SK-N-SH (cell line): Measurements from ENCODE around the gene ACSF3. TPM values are rescaled to one million over a fixed set of nuclear protein-coding genes. Genes with fewer than 3 reads are reported as not detected.

Source experiments
- CTCF ChIA-PET: fragments of 300-600, 350-600 bp; formaldehyde crosslinking; extraction: SDS; loops from one replicate; lab custom pipeline; 2021; lab: Yijun Ruan, JAX
- POLR2A ChIA-PET: fragments of 350-600 bp; sonication (Branson Sonifier 250); formaldehyde crosslinking; extraction: SDS; loops from one replicate; lab custom pipeline; 2020; ENCODE audit warnings: antibody characterized with exemption, inconsistent platforms; lab: Yijun Ruan, JAX
- DNase-seq: peaks from one replicate; pipeline ENCODE4 v3.0.0; 2012
- H2AFZ ChIP-seq: fragments of 200-600 bp; sonication (generic); 2 replicates; pipeline ENCODE4 v1.8.1; 2016; ENCODE audit warnings: antibody characterized with exemption, mild to moderate bottlenecking, low read depth
- H3F3A ChIP-seq: fragments of 200-600 bp; sonication (generic); replicated peaks from 2 replicates; pipeline ENCODE3; 2016; ENCODE audit warnings: antibody characterized with exemption, mild to moderate bottlenecking; ENCODE audit not compliant: insufficient read depth
- H3K27ac ChIP-seq, 2 experiments: fragments of 200-500 bp in 1 of 2; fragments of 200-600 bp in 1 of 2; sonication (Bioruptor generic) in 1 of 2; sonication (generic), shearing (Covaris generic) in 1 of 2; 2 replicates each; pipeline versions ENCODE4 v1.5.1 to v1.6.1; 2014 to 2016; ENCODE audit warnings: low read depth in 2 of 2, inconsistent platforms in 1 of 2, low read length in 1 of 2, mild to moderate bottlenecking in 1 of 2, mixed read lengths in 1 of 2
- H3K27me3 ChIP-seq: fragments of 200-600 bp; sonication (generic), shearing (Covaris generic); 2 replicates; pipeline ENCODE4 v1.6.1; 2016; ENCODE audit warnings: mixed run types; ENCODE audit not compliant: insufficient read depth
- H3K36me3 ChIP-seq, 2 experiments: fragments of 200-500 bp in 1 of 2; fragments of 200-600 bp in 1 of 2; sonication (Bioruptor generic) in 1 of 2; sonication (generic) in 1 of 2; replicated peaks in 1 of 2; 2 replicates each; pipeline versions ENCODE3 to v1.5.1; 2014 to 2016; ENCODE audit warnings: low read length in 1 of 2, mild to moderate bottlenecking in 1 of 2; ENCODE audit not compliant: insufficient read depth in 2 of 2, control insufficient read depth in 1 of 2
- H3K4me1 ChIP-seq, 2 experiments: fragments of 200-500 bp in 1 of 2; fragments of 200-600 bp in 1 of 2; sonication (Bioruptor generic) in 1 of 2; sonication (generic), shearing (Covaris generic) in 1 of 2; 2 replicates each; pipeline versions ENCODE4 v1.5.1 to v1.6.1; 2014 to 2016; ENCODE audit warnings: low read depth in 1 of 2, low read length in 1 of 2, mixed run types in 1 of 2; ENCODE audit not compliant: insufficient read depth in 2 of 2, control insufficient read depth in 1 of 2
- H3K4me2 ChIP-seq: fragments of 200-600 bp; sonication (generic), shearing (Covaris generic); 2 replicates; pipeline ENCODE4 v1.6.1; 2017; ENCODE audit warnings: mixed run types
- H3K4me3 ChIP-seq, 2 experiments: fragments of 200-500 bp in 1 of 2; fragments of 200-600 bp in 1 of 2; sonication (Bioruptor generic) in 1 of 2; sonication (generic), shearing (Covaris generic) in 1 of 2; 2 replicates each; pipeline versions ENCODE4 v1.5.1 to v1.8.1; 2014 to 2016; ENCODE audit warnings: low read depth in 2 of 2, inconsistent platforms in 1 of 2, low read length in 1 of 2, mild to moderate bottlenecking in 1 of 2, mixed read lengths in 1 of 2, moderate library complexity in 1 of 2
- H3K79me2 ChIP-seq: fragments of 200-600 bp; sonication (generic); 2 replicates; pipeline ENCODE4 v1.8.1; 2017; ENCODE audit warnings: mild to moderate bottlenecking; ENCODE audit not compliant: insufficient read depth
- H3K9ac ChIP-seq: fragments of 200-600 bp; sonication (generic); 2 replicates; pipeline ENCODE4 v1.6.1; 2017; ENCODE audit warnings: mixed run types
- H3K9me2 ChIP-seq: fragments of 200-600 bp; sonication (generic); 2 replicates; pipeline ENCODE4 v1.6.1; 2017; ENCODE audit warnings: mixed run types
- H3K9me3 ChIP-seq: fragments of 200-600 bp; sonication (generic); 2 replicates; pipeline ENCODE4 v1.6.1; 2017; ENCODE audit warnings: mixed run types, mild to moderate bottlenecking, moderate library complexity
- H4K20me1 ChIP-seq: fragments of 200-600 bp; sonication (generic); 2 replicates; pipeline ENCODE4 v1.6.1; 2017; ENCODE audit warnings: mild to moderate bottlenecking, mixed run types; ENCODE audit not compliant: insufficient read depth
- CHD2 ChIP-seq: fragments of 150-350 bp; IDR thresholded peaks from 2 replicates; pipeline ENCODE4 v1.6.1; 2018; ENCODE audit warnings: low read length; ENCODE audit not compliant: partially characterized antibody
- EZH2phosphoT487 ChIP-seq: fragments of 200-600 bp; sonication (generic); IDR thresholded peaks from 2 replicates; pipeline ENCODE4 v1.6.1; 2017; ENCODE audit warnings: low read depth, mixed run types, mild to moderate bottlenecking, antibody characterized with exemption, moderate library complexity, borderline replicate concordance
- FOSL2 ChIP-seq: IDR thresholded peaks from 2 replicates; pipeline ENCODE4 v1.4.0; 2012; ENCODE audit warnings: low read depth, mild to moderate bottlenecking, moderate library complexity, borderline replicate concordance
- FOXJ3 ChIP-seq: sonication (generic); formaldehyde crosslinking; IDR thresholded peaks from 2 replicates; pipeline ENCODE4 v1.5.1; 2020; ENCODE audit warnings: mild to moderate bottlenecking, missing genetic modification reagents
- GABPA ChIP-seq: IDR thresholded peaks from 2 replicates; pipeline ENCODE4 v1.4.0; 2012; ENCODE audit warnings: low read depth, mild to moderate bottlenecking
- GATA2 ChIP-seq: sonication (generic); formaldehyde crosslinking; IDR thresholded peaks from 2 replicates; pipeline ENCODE4 v1.5.0; 2020; ENCODE audit warnings: mild to moderate bottlenecking, missing genetic modification reagents
- MEF2A ChIP-seq: IDR thresholded peaks from 2 replicates; pipeline ENCODE4 v1.4.0; 2012; ENCODE audit warnings: low read depth, borderline replicate concordance
- MXI1 ChIP-seq: IDR thresholded peaks from 2 replicates; pipeline ENCODE4 v1.6.1; 2012; ENCODE audit warnings: mild to moderate bottlenecking, low read depth, low read length, improper control_type of control experiment
- NRF1 ChIP-seq: IDR thresholded peaks from 2 replicates; pipeline ENCODE4 v1.6.1; 2012; ENCODE audit warnings: low read depth, mild to moderate bottlenecking, low read length
- POLR2AphosphoS5 ChIP-seq: IDR thresholded peaks from 2 replicates; pipeline ENCODE4 v1.6.1; 2012; ENCODE audit warnings: low read depth, low read length
- RAD21 ChIP-seq: IDR thresholded peaks from 2 replicates; pipeline ENCODE4 v1.6.1; 2012; ENCODE audit warnings: mild to moderate bottlenecking, low read length
- RXRA ChIP-seq: IDR thresholded peaks from 2 replicates; pipeline ENCODE4 v1.4.0; 2012; ENCODE audit warnings: low read depth, mild to moderate bottlenecking, borderline replicate concordance
- YY1 ChIP-seq: IDR thresholded peaks from 2 replicates; pipeline ENCODE4 v1.4.0; 2012; ENCODE audit warnings: low read depth, mild to moderate bottlenecking
- WGBS: methylation state at CpG from one replicate; pipeline ENCODE4 v1.1.6; 2017; ENCODE audit warnings: low lambda C conversion rate; 5-methylcytosine and 5-hydroxymethylcytosine counted together
- polyA plus RNA-seq, 3 experiments: library from polyadenylated mRNA; depleted of rRNA; stranded (reverse); fragments of >200 nt; gene quantifications; 2 replicates each; pipeline ENCODE4 v1.2.3, GENCODE V29; 2012
- TF ChIP-seq, protein P1 (sequence below): IDR thresholded peaks from 2 replicates; pipeline ENCODE4; 2012
- TF ChIP-seq, protein P2 (sequence below): IDR thresholded peaks from 2 replicates; pipeline ENCODE4 v1.4.0; 2012; ENCODE audit warnings: low read depth, borderline replicate concordance
- TF ChIP-seq, protein P3 (sequence below): fragments of 150-350 bp; IDR thresholded peaks from 2 replicates; pipeline ENCODE4 v1.6.1; 2016; ENCODE audit warnings: mild to moderate bottlenecking, low read depth, low read length
- TF ChIP-seq, protein P4 (sequence below): fragments of 150-350 bp; IDR thresholded peaks from 2 replicates; pipeline ENCODE4 v1.6.1; 2017; ENCODE audit warnings: antibody characterized with exemption, low read length, low read depth, borderline replicate concordance

The ACSF3 gene
- polyA plus RNA-seq, 1 of the 3 experiments (the other 2 are of a cell fraction) = 18.8 TPM

DNA sequence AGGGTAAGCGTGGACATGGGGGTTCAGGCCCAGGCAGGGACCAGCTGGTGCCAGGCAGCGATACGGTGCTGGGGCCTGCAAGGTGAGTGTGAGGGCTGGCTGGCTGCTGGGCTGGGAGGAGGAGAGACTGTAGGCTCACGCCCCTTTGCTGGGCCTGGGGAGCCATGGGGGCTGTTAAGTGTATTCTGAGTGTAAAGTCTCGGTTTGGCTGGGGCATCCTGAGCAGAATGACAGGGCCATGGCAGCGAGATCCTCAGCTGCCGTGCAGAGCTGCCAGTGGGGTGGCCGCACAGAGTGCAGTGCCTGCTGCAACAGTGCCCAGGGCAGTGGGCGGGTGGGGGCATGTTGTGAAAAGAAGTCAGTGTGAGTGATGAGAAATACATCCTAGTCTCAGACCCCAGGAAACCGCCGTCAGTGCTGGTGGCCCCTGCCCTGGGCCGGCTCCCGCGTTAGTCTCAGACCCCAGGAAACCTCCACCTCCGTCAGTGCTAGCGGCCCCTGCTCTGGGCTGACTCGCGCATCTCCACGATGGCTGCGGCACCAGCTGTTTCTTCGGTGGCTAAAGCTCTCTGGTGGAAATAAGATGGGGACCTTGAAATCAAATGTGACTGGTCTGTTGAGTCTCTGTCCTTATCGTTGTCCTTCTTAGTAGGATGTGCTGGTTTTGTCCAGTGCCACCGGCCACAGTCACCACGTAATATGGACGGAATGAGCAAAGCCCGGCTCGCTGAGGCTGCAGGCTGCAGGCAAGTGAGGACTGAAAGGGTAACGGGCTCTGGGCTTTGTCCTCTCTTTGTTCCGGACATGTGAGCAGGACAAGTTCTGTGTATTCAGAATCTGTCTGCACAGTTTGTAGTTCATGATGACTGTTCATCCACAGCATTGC, 22.9 kb downstream of the ACSF3 start:
- Histone ChIP-seq H3K4me2 (no peak overlapping the region), H3K9ac (no peak overlapping the region), H3K36me3 (peaks cover 0 to 72% of the 10 kb centered on the region in 2 experiments), H4K20me1 (no peaks in the 10 kb centered on the region), H3K27ac (no peak overlapping the region), H3K9me2 (no peaks in the 10 kb centered on the region), H2AFZ (no peak overlapping the region), H3K27me3 (no peaks in the 10 kb centered on the region), H3K4me1 (no peaks in the 10 kb centered on the region), H3F3A (no peaks in the 10 kb centered on the region), H3K4me3 (no peak overlapping the region), H3K9me3 (no peaks in the 10 kb centered on the region), H3K79me2 (no peaks in the 10 kb centered on the region)
- no peak for TF ChIP-seq FOXJ3 (CRISPR knock-in tag)
- TF ChIP-seq, protein P1, sequence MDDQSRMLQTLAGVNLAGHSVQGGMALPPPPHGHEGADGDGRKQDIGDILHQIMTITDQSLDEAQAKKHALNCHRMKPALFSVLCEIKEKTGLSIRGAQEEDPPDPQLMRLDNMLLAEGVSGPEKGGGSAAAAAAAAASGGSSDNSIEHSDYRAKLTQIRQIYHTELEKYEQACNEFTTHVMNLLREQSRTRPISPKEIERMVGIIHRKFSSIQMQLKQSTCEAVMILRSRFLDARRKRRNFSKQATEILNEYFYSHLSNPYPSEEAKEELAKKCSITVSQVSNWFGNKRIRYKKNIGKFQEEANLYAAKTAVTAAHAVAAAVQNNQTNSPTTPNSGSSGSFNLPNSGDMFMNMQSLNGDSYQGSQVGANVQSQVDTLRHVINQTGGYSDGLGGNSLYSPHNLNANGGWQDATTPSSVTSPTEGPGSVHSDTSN = no peak
- TF ChIP-seq, protein P2, sequence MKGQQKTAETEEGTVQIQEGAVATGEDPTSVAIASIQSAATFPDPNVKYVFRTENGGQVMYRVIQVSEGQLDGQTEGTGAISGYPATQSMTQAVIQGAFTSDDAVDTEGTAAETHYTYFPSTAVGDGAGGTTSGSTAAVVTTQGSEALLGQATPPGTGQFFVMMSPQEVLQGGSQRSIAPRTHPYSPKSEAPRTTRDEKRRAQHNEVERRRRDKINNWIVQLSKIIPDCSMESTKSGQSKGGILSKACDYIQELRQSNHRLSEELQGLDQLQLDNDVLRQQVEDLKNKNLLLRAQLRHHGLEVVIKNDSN = no peak
- TF ChIP-seq, protein P3, sequence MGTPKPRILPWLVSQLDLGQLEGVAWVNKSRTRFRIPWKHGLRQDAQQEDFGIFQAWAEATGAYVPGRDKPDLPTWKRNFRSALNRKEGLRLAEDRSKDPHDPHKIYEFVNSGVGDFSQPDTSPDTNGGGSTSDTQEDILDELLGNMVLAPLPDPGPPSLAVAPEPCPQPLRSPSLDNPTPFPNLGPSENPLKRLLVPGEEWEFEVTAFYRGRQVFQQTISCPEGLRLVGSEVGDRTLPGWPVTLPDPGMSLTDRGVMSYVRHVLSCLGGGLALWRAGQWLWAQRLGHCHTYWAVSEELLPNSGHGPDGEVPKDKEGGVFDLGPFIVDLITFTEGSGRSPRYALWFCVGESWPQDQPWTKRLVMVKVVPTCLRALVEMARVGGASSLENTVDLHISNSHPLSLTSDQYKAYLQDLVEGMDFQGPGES = no peak
- TF ChIP-seq RXRA = no peak
- no peak for TF ChIP-seq RAD21
- no peak for TF ChIP-seq YY1
- no peak for TF ChIP-seq MXI1
- TF ChIP-seq MEF2A = no peak
- TF ChIP-seq GATA2 (CRISPR knock-in tag) = no peak
- ChIA-PET CTCF (no interaction called here), POLR2A (no interaction called here)
- 91% methylated on average over 20 of the region's 29 CpGs for WGBS
- no peak for DNase-seq

DNA sequence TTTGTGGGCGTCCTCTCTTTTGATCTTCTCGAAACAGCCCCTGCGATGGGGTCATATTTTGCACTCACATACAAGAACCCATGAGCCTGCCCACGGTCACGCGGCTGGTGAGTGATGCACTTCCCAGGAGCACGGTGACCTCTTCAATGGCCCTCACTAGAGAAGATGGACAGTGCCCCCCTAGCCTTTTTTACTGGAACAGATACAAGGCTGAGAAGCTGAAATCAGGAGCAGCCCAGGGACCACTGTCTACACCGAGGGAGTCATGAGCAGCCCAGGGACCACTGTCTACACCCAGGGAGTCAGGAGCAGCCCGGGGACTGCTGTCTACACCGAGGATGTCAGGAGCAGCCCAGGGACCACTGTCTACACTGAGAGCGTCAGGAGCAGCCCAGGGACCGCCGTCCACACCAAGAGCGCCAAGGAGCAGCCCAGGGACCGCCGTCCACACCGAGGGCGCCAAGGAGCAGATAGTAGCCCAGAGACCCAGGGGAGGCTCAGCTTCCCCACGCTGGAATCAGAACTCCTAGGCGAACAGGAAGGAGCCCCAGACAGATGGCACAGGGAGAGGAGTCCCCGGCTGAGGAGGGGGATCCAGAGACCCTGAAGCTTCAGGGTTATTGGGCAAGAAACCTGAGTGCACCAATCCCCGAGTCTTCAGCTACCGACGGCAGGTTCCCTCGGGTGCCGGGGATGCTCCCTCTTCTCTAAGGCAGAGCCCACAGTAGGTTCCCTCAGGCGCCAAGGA, 23.7 kb downstream of the ACSF3 start:
- H3K27ac ChIP-seq = no peak overlapping the region
- no peaks in the 10 kb centered on the region for H3K4me1 ChIP-seq
- no peak overlapping the region for H2AFZ ChIP-seq
- no peaks in the 10 kb centered on the region for H3K9me3 ChIP-seq
- no peaks in the 10 kb centered on the region for H3K27me3 ChIP-seq
- H3K4me2 ChIP-seq = no peak overlapping the region
- H3K36me3 ChIP-seq = peaks cover 0 to 68% of the 10 kb centered on the region in 2 experiments
- CTCF ChIA-PET = no interaction called here
- H3K9me2 ChIP-seq = no peaks in the 10 kb centered on the region
- POLR2A ChIA-PET = no interaction called here
- no peaks in the 10 kb centered on the region for H3K79me2 ChIP-seq
- no peak overlapping the region for H3K4me3 ChIP-seq
- no peak for DNase-seq
- no peak overlapping the region for H3K9ac ChIP-seq
- 94% methylated on average over 17 of the region's 27 CpGs for WGBS
- H4K20me1 ChIP-seq = no peaks in the 10 kb centered on the region
- H3F3A ChIP-seq = no peaks in the 10 kb centered on the region
- TF ChIP-seq EZH2phosphoT487 (no peak), POLR2AphosphoS5 (no peak), CHD2 (no peak), YY1 (no peak), GABPA (no peak), NRF1 (no peak), FOSL2 (no peak), MEF2A (no peak)
- TF ChIP-seq, protein P4, sequence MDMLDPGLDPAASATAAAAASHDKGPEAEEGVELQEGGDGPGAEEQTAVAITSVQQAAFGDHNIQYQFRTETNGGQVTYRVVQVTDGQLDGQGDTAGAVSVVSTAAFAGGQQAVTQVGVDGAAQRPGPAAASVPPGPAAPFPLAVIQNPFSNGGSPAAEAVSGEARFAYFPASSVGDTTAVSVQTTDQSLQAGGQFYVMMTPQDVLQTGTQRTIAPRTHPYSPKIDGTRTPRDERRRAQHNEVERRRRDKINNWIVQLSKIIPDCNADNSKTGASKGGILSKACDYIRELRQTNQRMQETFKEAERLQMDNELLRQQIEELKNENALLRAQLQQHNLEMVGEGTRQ = no peak
- TF ChIP-seq, protein P1 = no peak
- TF ChIP-seq, protein P3 = no peak
